HFFc6 (cell line): Measurements from ENCODE around the gene SRA1. TPM values are rescaled to one million over a fixed set of nuclear protein-coding genes. Genes with fewer than 3 reads are reported as not detected.
A peak's percentile ranks its signal among the peaks of the same experiment; 100 is the strongest.

Experiments used
- DNase-seq: peaks from one replicate; pipeline ENCODE4 v3.0.0-alpha.2; 2018
- H3K27ac Mint-ChIP-seq: 2 replicates; pipeline ENCODE4 v1.8.0; 2020; ENCODE audit warnings: mild to moderate bottlenecking, mixed read lengths
- H3K27me3 Mint-ChIP-seq: 2 replicates; pipeline ENCODE4 v1.8.0; 2021; ENCODE audit warnings: mild to moderate bottlenecking, moderate library complexity, mixed read lengths; ENCODE audit not compliant: insufficient read depth
- H3K36me3 Mint-ChIP-seq: 2 replicates; pipeline ENCODE4 v1.8.0; 2021; ENCODE audit warnings: low read depth, mixed read lengths
- H3K4me1 Mint-ChIP-seq: 2 replicates; pipeline ENCODE4 v1.8.0; 2020; ENCODE audit warnings: low read depth, mixed read lengths
- H3K4me3 Mint-ChIP-seq: 2 replicates; pipeline ENCODE4 v1.8.0; 2020; ENCODE audit warnings: mild to moderate bottlenecking, moderate library complexity, mixed read lengths
- H3K9me3 Mint-ChIP-seq: 2 replicates; pipeline ENCODE4 v1.8.0; 2020; ENCODE audit warnings: mild to moderate bottlenecking, mixed read lengths
- CTCF ChIP-seq: fragments of 200-600 bp; sonication (generic); IDR thresholded peaks from 2 replicates; pipeline ENCODE4 v1.5.0; 2021; ENCODE audit warnings: antibody characterized with exemption, mild to moderate bottlenecking
- total RNA-seq, 6 experiments: library from RNA; stranded (reverse); fragmentation: NEBNext Ultra II Directional; extraction: Animal tissue kit (Norgen Biotek cat#: 25700); gene quantifications; 2 replicates in 1 of 6; 3 replicates in 5 of 6; pipeline ENCODE4 v1.2.3, GENCODE V29; 2021

SRA1 gene
- total RNA-seq, 6 experiments from 2014 or later, result 50.0 to 62.3 (median 59.4) TPM

GRCh38 chr5:140566665-140567064 lies 9.4 kb upstream of the SRA1 start:
- H3K27me3 Mint-ChIP-seq, result no peaks in the 10 kb centered on the region; the same call in 1 of the 2 replicates
- H3K4me1 Mint-ChIP-seq, result peaks cover 27% of the 10 kb centered on the region
- peaks cover 14% of the 10 kb centered on the region for H3K36me3 Mint-ChIP-seq
- H3K27ac Mint-ChIP-seq, result no peak overlapping the region
- TF ChIP-seq CTCF, result no peak
- H3K9me3 Mint-ChIP-seq, result no peaks in the 10 kb centered on the region
- no peak overlapping the region for H3K4me3 Mint-ChIP-seq
- DNase-seq, result no peak

- peak overlapping the region; percentile 94 for H3K27ac Mint-ChIP-seq
- H3K4me1 Mint-ChIP-seq, result peaks cover 27% of the 10 kb centered on the region
- DNase-seq, result no peak
- H3K4me3 Mint-ChIP-seq, result peak overlapping the region; percentile 95
- peaks cover 14% of the 10 kb centered on the region for H3K36me3 Mint-ChIP-seq
- H3K27me3 Mint-ChIP-seq, result no peaks in the 10 kb centered on the region; the same call in 1 of the 2 replicates
- no peaks in the 10 kb centered on the region for H3K9me3 Mint-ChIP-seq
- TF ChIP-seq CTCF, result no peak
These were observed 8.5 kb upstream of the SRA1 start for GRCh38 chr5:140565780-140566095.

- H3K36me3 Mint-ChIP-seq, result peaks cover 14% of the 10 kb centered on the region
- DNase-seq, result peak; percentile 35
- peak overlapping the region; percentile 95 for H3K4me3 Mint-ChIP-seq
- H3K27me3 Mint-ChIP-seq, result no peaks in the 10 kb centered on the region; the same call in 1 of the 2 replicates
- TF ChIP-seq CTCF, result no peak
- H3K27ac Mint-ChIP-seq, result peak overlapping the region; percentile 94
- no peaks in the 10 kb centered on the region for H3K9me3 Mint-ChIP-seq
- peaks cover 27% of the 10 kb centered on the region for H3K4me1 Mint-ChIP-seq
These were observed 7.9 kb upstream of the SRA1 start for GRCh38 chr5:140565024-140565779.

- peaks cover 27% of the 10 kb centered on the region for H3K4me1 Mint-ChIP-seq
- H3K27ac Mint-ChIP-seq, result peak within 1 kb of the TSS; percentile 94
- no peaks in the 10 kb centered on the region for H3K9me3 Mint-ChIP-seq
- DNase-seq, result peak; percentile 99
- TF ChIP-seq CTCF, result no peak
- H3K4me3 Mint-ChIP-seq, result peak within 1 kb of the TSS; percentile 95
- H3K36me3 Mint-ChIP-seq, result peaks cover 14% of the 10 kb centered on the region
- H3K27me3 Mint-ChIP-seq, result no peaks in the 10 kb centered on the region; the same call in 1 of the 2 replicates
These were observed 7.1 kb upstream of the SRA1 start, which contains the start of the genes APBB3 and SLC35A4 for GRCh38 chr5:140564196-140565023. Gene APBB3 (minus strand): TSS chr5:140564598. CDS start chr5:140564245, 353 bp downstream. Gene SLC35A4 (plus strand): TSS chr5:140564828. CDS start chr5:140567170, 2,342 bp downstream.

- no peak for DNase-seq
- Mint-ChIP-seq H3K27ac (peak overlapping the region; percentile 94), H3K4me3 (peak overlapping the region; percentile 95), H3K9me3 (no peaks in the 10 kb centered on the region), H3K4me1 (peaks cover 27% of the 10 kb centered on the region), H3K27me3 (no peaks in the 10 kb centered on the region; the same call in 1 of the 2 replicates), H3K36me3 (peaks cover 12% of the 10 kb centered on the region)
- no peak for TF ChIP-seq CTCF
These were observed 6.3 kb upstream of the SRA1 start for GRCh38 chr5:140563596-140563995.
